Measurements from ENCODE around the gene ETV6.
A peak's percentile ranks its signal among the peaks of the same experiment; 100 is the strongest.

ETV6 gene

DNA sequence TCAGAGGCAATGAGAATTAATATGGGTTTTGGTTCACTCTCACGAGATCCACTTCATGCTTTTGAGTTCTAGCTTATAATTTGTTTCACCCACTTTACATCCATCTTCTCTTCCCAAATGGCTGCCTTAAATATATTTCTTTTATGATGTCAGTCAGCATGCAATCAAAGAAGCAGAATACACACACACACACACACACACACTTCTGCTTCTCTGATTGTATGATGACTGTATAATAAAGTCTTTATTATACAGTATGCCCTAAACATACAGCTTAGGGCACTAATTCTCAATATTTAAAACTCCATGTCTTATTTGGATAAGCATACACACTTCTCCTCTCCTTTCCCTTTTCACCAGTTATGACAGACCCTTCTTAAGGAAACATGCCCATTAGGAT, 6.7 kb upstream of the ETV6 start:
- no peak for DNase-seq (ENCODE audit: low read depth in 2 of 2)

DNA sequence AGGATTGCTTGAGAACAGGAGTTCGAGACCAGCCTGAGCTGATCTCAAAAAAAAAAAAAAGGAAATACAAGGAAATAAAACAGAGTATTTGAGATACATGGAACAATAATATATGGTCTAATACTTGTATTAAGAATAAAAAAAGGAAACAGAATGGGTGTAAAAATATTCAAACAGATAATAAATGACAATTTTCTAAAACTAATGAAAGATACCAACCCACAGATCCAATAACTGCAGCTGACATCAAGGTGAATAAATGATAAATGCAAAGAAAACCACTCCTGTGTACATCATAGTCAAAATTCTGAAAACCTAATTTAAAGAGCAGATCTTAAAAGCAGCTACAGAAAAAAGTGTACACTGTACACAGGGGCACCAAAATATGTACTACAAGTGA, 4.1 kb upstream of the ETV6 start:
- no peak for DNase-seq (ENCODE audit: low read depth in 2 of 2)

DNA sequence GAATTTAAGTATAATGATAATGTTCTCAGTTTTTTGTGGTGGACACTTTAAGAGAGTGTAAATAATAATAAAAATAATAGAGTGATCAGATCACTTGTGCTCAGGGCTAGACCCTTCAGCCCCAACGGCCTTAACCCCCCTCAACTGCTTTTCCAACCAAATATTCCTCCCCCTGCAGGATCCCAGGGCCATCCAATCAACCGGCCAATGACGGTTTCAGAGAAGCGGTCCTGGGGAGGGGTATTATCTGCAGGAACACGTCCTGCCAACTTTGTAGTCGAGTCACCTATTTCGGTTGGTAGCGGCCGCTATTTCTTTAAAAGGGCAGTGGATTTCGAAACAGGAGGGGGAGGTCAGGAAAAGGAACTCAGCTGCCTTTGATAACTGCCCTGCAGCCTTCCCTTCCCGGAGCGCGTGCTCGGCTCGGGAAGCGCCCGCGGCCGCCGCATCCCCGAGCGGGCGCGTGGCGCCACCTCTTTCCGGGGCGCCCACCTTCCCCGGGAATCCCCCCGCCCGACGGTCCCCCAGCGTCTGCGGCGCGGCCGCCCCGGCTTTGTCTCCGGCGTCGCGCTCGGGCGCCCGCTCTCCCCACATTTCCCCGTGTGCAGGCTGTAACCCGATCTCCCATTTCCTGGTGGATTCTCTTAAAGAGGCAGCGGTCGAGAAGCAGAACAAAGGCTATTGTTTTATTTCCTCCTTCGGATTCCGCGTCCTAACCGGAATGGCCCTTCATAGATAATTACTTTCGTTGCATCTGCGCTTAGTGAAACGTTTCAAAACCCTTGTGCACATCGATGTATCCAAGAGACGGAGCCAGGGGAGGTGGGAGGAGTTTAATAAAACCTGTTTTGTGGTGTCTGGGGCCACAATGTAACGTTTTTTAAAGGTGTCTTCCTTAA, 711 bp upstream of the ETV6 start:
- peak; percentile 34 to 41 for DNase-seq (ENCODE audit: low read depth in 2 of 2)

DNA sequence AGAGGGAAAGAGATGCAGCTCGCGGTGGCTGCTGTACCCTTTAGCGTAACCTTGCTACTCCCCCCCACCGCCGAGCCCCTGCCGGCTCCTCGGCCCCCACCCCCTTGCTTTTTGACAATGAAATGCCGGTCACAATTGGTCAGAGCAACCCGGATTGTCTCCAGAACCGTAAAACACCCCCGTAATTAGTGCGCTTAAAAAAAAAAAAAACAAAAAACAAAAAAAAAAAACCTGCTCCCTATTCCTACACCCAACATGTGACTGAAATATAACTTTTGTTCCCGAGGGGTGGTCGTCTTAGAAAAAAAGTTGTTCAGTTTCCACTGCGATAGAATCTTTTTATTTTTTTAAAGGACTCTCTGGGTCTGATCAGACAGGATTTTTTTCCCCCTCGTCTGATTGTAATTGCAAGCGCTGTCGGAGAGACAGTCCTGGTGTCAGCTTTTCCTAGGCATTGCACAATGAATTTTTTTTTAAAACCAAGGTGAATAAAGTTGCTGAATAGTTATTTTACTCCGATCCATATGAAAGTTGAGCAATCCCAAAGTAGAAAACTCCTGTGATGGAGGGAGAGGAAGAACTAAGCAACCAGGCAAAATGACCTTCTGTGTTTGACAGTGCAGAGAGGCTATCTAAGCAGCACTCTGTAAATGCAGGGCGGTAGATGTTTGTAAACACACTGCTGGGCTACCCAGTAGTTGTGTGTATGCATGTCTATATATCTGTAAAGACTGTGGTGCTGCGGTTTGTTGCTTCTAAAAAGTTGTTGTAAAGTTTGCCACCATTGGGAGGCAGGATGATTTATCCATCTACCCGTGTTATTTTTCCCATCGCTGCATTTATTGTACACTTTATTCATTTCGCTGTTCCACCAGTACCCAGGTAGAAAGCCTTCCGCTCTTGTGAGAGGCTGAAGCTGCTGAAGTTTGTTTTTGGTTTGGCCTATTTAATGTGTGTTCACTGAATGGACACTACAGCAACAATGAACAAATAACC, 1.1 kb downstream of the ETV6 start:
- DNase-seq (ENCODE audit: low read depth in 2 of 2) = no peak

DNA sequence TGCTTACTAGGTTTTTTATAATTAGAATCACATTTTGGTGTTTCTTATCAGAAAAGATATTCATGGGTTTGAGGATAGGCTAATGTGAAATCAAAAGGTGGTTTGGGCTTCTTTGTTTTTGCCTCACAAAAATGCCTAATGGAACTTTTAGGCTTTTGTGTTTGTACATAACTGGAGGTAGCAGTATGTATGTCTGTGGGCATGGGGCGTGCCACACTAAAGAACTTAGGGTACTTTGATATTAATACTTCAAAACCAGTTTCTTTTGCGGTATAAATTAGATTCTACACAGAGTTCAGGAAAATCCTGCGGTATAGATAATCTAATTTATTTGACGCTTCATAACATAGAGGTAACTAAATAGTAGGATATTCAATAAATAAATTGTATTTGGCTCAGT, 1.9 kb downstream of the ETV6 start:
- DNase-seq (ENCODE audit: low read depth in 2 of 2) = no peak

DNA sequence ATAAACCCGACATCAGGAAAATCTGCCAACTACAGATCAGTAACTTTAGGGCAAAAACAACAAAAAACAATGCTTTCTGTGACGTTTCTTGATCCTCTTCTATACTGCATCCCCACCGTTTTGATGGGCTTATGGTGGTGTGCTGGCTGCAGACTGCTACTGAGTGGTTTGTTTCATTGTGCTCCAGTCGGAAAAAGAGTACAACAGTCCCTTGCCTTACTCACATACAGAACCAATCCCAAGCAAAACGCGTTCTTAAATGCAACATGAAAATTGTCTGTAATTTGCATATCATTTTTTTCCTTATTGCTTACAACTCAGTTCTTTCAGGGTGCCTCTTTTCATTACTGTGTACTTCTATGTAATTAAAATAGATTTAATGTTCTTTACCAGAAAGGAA, 2.3 kb downstream of the ETV6 start:
- DNase-seq (ENCODE audit: low read depth in 2 of 2) = no peak

DNA sequence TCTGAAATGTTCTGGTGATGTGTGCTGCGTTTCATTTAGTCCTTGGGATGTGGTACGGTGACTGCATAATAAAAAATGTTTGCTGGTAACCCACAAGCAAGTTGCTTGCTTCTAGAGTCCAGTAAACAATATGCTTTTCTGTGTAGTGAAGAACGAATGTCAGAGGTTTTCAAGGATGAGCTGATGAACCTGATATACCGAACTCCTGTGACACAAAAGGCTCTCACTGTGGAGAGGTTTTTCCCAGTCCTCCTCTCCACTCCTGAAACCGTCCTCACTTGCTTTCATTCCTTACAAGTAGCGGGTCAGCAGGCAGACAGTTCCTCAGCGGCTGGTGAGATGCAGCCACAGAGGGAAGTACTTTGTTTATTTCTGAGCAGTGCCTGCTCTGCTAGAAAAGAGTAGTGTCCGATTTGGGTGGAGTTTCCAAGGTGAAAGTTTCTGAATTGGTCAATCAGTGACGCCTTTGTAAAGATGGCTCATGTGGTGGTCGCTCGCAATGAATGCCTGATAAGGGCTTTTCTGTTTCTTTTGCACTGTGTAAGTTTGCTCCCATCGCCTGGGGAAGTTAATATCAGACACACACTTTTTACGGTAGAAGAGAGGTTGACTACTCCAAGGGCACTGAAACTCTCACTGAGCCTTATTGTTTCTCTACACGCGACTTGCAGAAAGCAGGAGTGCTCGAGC, 3.0 kb downstream of the ETV6 start:
- no peak for DNase-seq (ENCODE audit: low read depth in 2 of 2)

DNA sequence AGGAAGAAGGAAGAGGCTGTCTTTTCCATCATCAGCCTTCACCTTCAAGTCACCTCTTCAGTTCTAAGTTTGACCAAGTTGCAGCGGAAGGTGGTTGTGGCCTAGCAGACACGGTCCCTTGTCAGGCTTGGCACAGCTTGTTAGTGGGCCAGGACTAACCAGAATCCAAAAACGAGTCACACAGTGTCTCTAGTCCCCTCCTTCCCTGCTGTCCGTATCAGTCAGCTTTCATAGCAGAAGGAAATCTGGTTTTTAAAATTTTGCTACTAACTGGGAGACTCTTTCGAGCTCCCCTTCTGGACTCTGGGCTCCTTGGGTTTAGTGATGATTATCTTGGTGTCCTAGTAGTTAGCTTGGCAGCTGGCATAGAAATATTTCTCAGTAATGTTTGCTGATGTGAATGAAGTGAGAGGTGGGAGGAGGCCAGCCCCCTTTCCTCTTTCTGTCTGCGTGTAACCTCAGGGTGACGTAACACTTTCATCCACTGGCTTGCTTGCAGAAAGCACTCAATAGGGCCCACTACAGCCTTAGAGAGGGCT, 3.8 kb downstream of the ETV6 start:
- no peak for DNase-seq (ENCODE audit: low read depth in 2 of 2)

DNA sequence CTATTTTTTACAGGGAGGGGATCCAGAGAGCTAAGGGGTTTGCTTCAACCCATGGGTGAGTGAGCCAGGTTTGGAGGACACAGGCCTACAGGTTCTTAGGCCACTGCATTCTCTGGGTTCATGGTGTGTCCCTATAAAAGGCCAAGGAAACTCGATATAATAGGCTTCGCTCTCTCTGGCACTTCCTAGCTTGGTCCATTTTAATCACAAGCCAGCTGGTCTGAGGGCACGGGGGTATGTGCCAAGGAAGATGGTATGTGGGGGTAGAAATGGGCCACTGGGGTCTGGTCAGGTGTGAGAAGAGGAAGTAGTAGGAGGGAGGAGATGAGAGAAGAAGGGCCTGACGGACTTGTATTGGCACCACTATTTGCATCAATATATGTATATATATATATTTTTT, 4.9 kb downstream of the ETV6 start:
- DNase-seq (ENCODE audit: low read depth in 2 of 2) = no peak

DNA sequence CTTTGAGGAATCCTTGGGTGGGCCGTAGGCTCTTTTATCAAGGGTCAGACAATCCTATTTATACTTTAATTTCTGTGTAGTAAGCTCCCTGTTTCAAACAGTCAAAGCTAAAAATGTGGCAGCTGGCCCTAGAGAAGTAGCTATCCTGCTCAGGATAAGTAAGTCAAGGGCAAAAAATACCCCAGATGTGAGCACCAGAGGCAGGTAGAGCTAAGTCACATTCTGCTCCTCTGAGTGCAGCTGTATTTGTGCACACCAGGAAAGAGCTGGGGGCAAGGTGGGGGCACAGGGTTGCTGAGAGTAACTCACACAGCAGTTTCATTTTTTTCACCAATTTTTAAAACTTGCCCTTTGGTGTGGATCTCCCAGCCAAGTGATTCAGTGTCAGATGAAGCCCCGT, 5.3 kb downstream of the ETV6 start:
- DNase-seq (ENCODE audit: low read depth in 2 of 2) = no peak

DNA sequence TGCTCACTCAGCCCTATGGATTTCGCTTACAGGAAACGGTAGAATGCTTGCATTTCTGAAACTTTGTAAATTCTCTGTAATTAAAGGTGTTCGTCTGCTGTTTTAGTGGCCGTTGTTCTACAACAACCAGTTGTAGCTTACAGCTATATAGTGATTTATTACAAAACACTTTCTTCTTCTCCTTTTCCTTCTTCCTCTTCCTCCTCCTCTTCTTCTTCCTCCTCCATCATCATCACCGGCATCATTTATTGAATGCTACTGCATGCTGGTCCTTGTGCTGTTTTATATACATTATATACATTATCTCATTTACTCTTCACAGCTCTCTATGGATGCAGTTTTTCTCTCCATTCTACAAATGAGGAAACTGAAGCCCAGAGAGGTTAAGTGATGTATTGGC, 6.4 kb downstream of the ETV6 start:
- no peak for DNase-seq (ENCODE audit: low read depth in 2 of 2)

DNA sequence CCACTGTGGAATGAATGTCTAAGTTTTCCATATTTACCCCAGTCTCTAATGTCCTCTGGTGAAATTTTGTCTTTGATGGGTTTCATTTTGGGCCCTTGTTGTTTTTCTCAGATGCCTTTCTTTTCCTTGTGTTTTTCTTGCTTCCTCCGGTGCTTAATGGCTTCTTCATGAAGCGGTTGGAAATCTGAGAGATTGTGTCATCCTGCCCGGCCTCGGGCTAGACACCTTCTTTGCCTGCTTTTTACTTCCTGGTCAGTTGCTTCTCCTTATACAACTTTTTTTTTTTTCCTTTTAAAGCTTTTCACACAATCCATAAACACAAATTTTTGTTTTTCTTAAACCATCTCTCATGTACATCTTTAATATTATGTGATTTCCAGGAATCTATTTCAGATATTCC, 7.1 kb downstream of the ETV6 start:
- no peak for DNase-seq (ENCODE audit: low read depth in 2 of 2)

DNA sequence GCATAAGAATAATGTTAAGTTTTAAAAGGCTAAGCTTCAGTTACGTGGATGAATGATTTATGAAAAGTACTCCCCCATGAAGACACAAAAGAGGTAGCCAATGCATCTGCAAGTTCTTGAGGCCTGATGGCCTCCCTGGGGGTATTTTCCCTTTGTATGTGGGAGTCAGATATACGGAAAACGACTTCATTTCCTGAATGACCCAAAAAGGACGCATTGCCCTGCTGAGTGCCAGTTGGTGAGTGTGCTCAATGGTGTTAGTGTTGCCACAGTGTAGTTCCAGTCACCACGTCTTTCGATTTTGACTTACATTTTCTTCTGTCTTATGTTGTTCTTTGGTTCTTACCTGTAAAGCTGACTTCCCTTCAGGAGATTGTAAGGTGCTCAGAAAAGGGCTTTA, 8.0 kb downstream of the ETV6 start:
- no peak for DNase-seq (ENCODE audit: low read depth in 2 of 2)

DNA sequence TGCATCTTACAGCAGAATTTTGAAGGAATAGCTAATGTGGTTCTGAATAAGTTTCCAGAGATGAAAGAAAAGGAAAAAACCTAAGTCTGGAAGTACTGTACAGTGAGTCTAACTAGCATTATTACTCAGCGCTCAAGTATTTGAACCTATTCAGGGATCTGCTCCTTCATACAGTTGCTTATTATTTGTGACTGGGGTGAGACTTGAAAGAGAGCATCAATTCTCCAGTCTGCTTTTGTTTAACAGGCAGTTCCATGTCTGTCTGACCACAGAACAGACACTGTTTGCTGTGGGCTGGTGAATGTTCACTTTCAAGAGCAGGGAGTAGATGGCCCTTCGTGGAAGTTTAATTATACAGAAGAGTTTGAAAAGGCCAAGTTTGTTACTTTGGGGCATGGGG, 9.3 kb downstream of the ETV6 start:
- no peak for DNase-seq (ENCODE audit: low read depth in 2 of 2)

DNA sequence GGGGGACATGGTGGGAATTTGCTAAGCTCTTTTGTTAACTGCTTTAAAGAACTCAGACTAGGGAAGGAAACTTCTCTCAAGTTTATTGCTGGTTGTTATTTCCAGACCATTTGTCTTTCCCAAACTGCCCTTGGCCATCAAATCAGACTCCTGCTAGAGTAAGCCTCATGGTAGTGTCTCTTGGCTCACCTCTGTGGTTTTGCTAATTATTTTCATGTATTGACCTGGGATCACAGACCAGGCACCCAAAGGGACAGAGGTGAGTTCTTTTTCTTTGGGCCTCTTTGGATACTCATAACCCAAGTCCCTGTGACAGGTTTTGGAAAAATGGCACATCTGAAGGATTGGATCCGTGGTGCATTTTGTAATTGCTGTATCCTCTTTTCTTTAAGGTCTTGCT, 11.2 kb downstream of the ETV6 start:
- DNase-seq (ENCODE audit: low read depth in 2 of 2) = no peak

DNA sequence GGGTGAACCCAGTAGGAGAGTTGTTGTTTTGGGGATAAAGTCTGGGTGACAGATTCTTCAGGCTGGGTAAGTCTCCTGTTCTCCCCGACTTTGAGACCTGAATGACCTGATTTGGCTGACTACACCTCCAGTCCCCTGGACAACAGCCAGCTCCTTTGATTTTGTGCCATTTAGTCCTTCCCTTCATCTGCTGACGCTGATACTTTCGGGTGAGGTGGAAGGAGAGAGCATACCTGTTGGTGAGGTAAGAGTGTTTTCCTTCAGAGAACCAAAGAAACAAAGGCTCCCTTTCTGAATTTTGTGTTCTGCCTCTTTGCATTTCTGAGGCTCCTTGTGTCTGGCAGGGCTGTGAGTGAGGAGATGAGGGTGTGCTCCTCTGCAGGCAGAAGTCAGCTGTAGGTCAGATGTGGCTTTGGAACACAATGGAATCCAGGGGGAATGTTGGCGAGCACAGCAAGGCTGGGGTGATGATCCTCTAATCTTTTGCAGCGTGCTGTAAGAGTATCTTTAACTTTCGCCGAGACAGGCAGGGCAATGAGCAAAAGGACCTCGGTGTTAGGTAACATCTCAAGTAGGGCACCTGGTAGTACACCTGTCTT, 12.1 kb downstream of the ETV6 start:
- DNase-seq (ENCODE audit: low read depth in 2 of 2) = no peak

DNA sequence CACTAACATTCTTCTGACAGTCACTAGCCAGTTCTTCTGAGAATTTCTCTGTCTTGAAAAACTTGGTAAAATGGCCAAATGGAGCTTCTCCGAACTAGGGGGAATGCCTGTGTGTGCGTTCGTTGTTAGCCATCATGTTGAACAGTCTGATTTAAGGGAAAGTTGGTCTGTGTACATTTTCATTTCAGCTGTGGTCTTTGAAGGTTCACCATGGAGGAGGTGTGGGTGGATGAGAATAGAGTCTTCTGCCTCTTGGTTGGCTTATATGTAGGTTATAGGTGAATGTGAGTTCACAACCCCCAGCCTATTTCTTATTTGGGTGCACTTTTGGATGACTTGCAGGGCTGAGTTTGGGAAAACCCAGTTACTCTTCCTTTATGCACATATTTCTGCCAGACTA, 12.9 kb downstream of the ETV6 start:
- no peak for DNase-seq (ENCODE audit: low read depth in 2 of 2)

DNA sequence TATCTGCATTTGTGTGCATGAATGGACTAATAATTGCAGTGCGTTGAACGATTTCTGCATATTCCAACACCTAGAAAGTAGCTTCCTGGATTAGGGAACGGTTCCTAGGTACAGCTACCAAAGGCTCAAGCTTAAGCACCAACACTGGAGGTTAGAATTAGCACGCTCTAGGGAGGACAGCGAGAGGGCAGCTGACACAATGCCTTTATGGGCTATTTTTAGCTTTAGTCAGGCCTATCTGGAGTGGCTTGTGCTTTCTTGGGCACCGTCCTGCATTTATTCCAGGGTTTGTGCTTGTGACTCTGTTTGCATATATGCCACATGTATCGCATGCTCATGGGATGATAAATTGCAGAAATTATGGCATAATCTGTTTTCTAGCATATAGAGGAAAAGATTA, 13.7 kb downstream of the ETV6 start:
- DNase-seq (ENCODE audit: low read depth in 2 of 2) = no peak

DNA sequence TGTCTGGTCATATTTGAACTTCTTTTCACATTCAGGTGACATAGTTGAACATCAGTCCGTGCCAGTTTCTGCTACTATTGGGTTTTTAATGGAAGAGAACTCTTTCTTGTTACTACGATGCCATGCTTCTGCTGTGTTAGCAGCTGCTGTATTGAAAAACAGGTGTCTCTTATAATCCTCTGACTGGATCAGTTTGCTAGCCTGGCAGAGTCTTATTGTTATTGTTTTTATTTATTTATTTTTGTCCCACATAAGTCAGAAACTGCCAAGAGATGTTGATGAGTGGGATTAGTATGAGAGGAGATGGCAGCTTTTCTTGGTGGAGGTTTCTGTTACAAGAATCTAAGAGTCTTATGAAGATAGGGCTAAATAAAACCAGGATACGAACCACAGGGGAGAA, 14.6 kb downstream of the ETV6 start:
- no peak for DNase-seq (ENCODE audit: low read depth in 2 of 2)

DNA sequence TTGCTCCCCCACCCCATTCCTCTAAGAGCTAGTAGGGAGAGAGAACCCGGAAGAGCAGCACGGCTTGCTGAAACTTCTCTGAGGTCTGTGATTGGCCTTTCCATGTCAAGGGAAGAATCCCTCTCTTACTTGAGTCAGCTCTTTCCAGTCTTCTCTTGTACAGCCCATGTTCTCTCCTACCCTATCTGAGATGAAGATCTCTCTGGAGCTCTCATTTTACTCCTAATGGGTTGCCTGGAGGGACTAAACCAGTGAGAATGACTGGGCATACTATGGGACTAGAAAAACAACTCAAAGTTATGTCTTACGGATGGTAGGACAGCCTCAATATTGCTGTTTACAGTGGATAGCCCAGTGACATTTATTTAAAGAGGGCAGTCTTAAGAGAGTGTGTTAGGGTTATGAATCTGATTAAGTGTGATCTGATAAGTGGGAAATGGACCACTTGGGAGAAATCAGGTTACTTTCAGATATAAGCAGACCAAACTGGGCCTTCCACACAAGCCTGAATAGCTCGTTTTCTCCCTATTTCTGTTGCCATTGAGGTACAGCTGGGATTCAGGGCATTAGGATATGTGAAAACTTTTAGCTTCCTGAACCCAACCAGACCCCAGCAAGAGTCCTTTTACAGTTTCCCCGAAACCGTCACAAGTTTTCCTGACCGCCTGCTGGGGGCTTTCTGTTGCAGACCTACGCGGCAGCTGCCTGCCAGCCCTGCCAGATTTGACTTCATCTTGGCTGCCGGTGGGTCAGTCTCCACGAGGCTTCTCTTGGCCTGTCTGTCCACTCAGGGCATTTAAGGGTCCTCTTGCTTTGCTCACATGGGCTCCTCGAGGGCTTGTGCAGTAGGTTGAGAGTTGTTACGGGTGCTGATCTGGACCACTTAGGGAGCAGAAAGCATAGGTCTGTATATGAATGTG, 16.9 kb downstream of the ETV6 start:
- no peak for DNase-seq (ENCODE audit: low read depth in 2 of 2)

All from stimulated activated CD8-positive, alpha-beta memory T cell treated with anti-CD3 and anti-CD28 coated beads, Interleukin-2, amount 100 ng/mL, for 1 hour (primary cell).